ENCODE data around the gene FOXO1. TPM values are rescaled to one million over a fixed set of nuclear protein-coding genes. Genes with fewer than 3 reads are reported as not detected.

Gene FOXO1
- total RNA-seq, 1 donor from 2014 or later: 38.1 TPM

- H3K27me3 Mint-ChIP-seq: no peaks in the 10 kb centered on the region
- H3K9me3 Mint-ChIP-seq: no peaks in the 10 kb centered on the region
- peaks cover 68% of the 10 kb centered on the region for H3K4me1 Mint-ChIP-seq
- intact Hi-C loops (cut with micrococcal nuclease): no loop called here
- H3K4me3 Mint-ChIP-seq: no peak overlapping the region
- DNase-seq: no peak
- H3K36me3 Mint-ChIP-seq (ENCODE audit: low read depth): peaks cover 34% of the 10 kb centered on the region
- no peak overlapping the region for H3K27ac Mint-ChIP-seq
Observed at GRCh38 chr13:40639221-40639681, 27.2 kb downstream of the FOXO1 start.

- H3K4me3 Mint-ChIP-seq: no peak overlapping the region
- H3K27ac Mint-ChIP-seq: no peak overlapping the region
- no peaks in the 10 kb centered on the region for H3K9me3 Mint-ChIP-seq
- DNase-seq: no peak
- H3K36me3 Mint-ChIP-seq (ENCODE audit: low read depth): peaks cover 31% of the 10 kb centered on the region
- intact Hi-C loops (cut with micrococcal nuclease): no loop called here
- H3K27me3 Mint-ChIP-seq: no peaks in the 10 kb centered on the region
- peaks cover 67% of the 10 kb centered on the region for H3K4me1 Mint-ChIP-seq
Observed at GRCh38 chr13:40637643-40638042, 28.8 kb downstream of the FOXO1 start.

- no peak for DNase-seq
- Mint-ChIP-seq H3K9me3 (no peaks in the 10 kb centered on the region), H3K4me3 (no peak overlapping the region), H3K27ac (peak overlapping the region; percentile 53), H3K36me3 (ENCODE audit: low read depth) (peaks cover 33% of the 10 kb centered on the region), H3K4me1 (peaks cover 68% of the 10 kb centered on the region), H3K27me3 (no peaks in the 10 kb centered on the region)
- intact Hi-C loops (cut with micrococcal nuclease): no loop called here
Observed at GRCh38 chr13:40635315-40635995, 31.0 kb downstream of the FOXO1 start.

- H3K27me3 Mint-ChIP-seq: no peaks in the 10 kb centered on the region
- H3K36me3 Mint-ChIP-seq (ENCODE audit: low read depth): peaks cover 33% of the 10 kb centered on the region
- no peak overlapping the region for H3K27ac Mint-ChIP-seq
- peaks cover 63% of the 10 kb centered on the region for H3K4me1 Mint-ChIP-seq
- no peak overlapping the region for H3K4me3 Mint-ChIP-seq
- no peaks in the 10 kb centered on the region for H3K9me3 Mint-ChIP-seq
- no peak for DNase-seq
- intact Hi-C loops (cut with micrococcal nuclease): no loop called here
Observed at GRCh38 chr13:40632915-40633314, 33.5 kb downstream of the FOXO1 start.

- no peaks in the 10 kb centered on the region for H3K9me3 Mint-ChIP-seq
- H3K4me1 Mint-ChIP-seq: peaks cover 62% of the 10 kb centered on the region
- H3K27me3 Mint-ChIP-seq: no peaks in the 10 kb centered on the region
- peak overlapping the region; percentile 58 for H3K4me3 Mint-ChIP-seq
- intact Hi-C loops (cut with micrococcal nuclease): no loop called here
- peak overlapping the region; percentile 56 for H3K27ac Mint-ChIP-seq
- no peak for DNase-seq
- H3K36me3 Mint-ChIP-seq (ENCODE audit: low read depth): peaks cover 34% of the 10 kb centered on the region
Observed at GRCh38 chr13:40631605-40632004, 34.8 kb downstream of the FOXO1 start.

GRCh38 chr13:40629678-40630384 is 36.6 kb downstream of the FOXO1 start:
- no peaks in the 10 kb centered on the region for H3K27me3 Mint-ChIP-seq
- no peak for DNase-seq
- peaks cover 34% of the 10 kb centered on the region for H3K36me3 Mint-ChIP-seq (ENCODE audit: low read depth)
- no peaks in the 10 kb centered on the region for H3K9me3 Mint-ChIP-seq
- peaks cover 56% of the 10 kb centered on the region for H3K4me1 Mint-ChIP-seq
- no peak overlapping the region for H3K4me3 Mint-ChIP-seq
- intact Hi-C loops (cut with micrococcal nuclease): loop anchor here (2.0 kb wide), 2 partner anchors 13 to 17 kb away; no protein-coding TSS in a partner anchor
- H3K27ac Mint-ChIP-seq: peak overlapping the region; percentile 40

- no peak for DNase-seq
- no peak overlapping the region for H3K27ac Mint-ChIP-seq
- H3K4me1 Mint-ChIP-seq: peaks cover 55% of the 10 kb centered on the region
- peaks cover 30% of the 10 kb centered on the region for H3K36me3 Mint-ChIP-seq (ENCODE audit: low read depth)
- intact Hi-C loops (cut with micrococcal nuclease): no loop called here
- H3K27me3 Mint-ChIP-seq: no peaks in the 10 kb centered on the region
- no peak overlapping the region for H3K4me3 Mint-ChIP-seq
- H3K9me3 Mint-ChIP-seq: no peaks in the 10 kb centered on the region
Observed at GRCh38 chr13:40626977-40627376, 39.5 kb downstream of the FOXO1 start.

- H3K27me3 Mint-ChIP-seq: no peaks in the 10 kb centered on the region
- peaks cover 29% of the 10 kb centered on the region for H3K36me3 Mint-ChIP-seq (ENCODE audit: low read depth)
- H3K4me3 Mint-ChIP-seq: no peak overlapping the region
- no peak for DNase-seq
- no peaks in the 10 kb centered on the region for H3K9me3 Mint-ChIP-seq
- H3K27ac Mint-ChIP-seq: no peak overlapping the region
- intact Hi-C loops (cut with micrococcal nuclease): no loop called here
- peaks cover 54% of the 10 kb centered on the region for H3K4me1 Mint-ChIP-seq
Observed at GRCh38 chr13:40626561-40626960, 39.9 kb downstream of the FOXO1 start.

- H3K4me3 Mint-ChIP-seq: no peak overlapping the region
- no peaks in the 10 kb centered on the region for H3K27me3 Mint-ChIP-seq
- intact Hi-C loops (cut with micrococcal nuclease): no loop called here
- DNase-seq: no peak
- H3K36me3 Mint-ChIP-seq (ENCODE audit: low read depth): peaks cover 28% of the 10 kb centered on the region
- H3K27ac Mint-ChIP-seq: no peak overlapping the region
- peaks cover 48% of the 10 kb centered on the region for H3K4me1 Mint-ChIP-seq
- H3K9me3 Mint-ChIP-seq: no peaks in the 10 kb centered on the region
Observed at GRCh38 chr13:40624986-40625385, 41.5 kb downstream of the FOXO1 start.

GRCh38 chr13:40624383-40624782 is 42.1 kb downstream of the FOXO1 start:
- peaks cover 49% of the 10 kb centered on the region for H3K4me1 Mint-ChIP-seq
- intact Hi-C loops (cut with micrococcal nuclease): no loop called here
- H3K9me3 Mint-ChIP-seq: no peaks in the 10 kb centered on the region
- no peaks in the 10 kb centered on the region for H3K27me3 Mint-ChIP-seq
- peaks cover 32% of the 10 kb centered on the region for H3K36me3 Mint-ChIP-seq (ENCODE audit: low read depth)
- H3K4me3 Mint-ChIP-seq: no peak overlapping the region
- DNase-seq: no peak
- H3K27ac Mint-ChIP-seq: no peak overlapping the region

GRCh38 chr13:40622761-40623160 is 43.7 kb downstream of the FOXO1 start:
- no peaks in the 10 kb centered on the region for H3K9me3 Mint-ChIP-seq
- no peak overlapping the region for H3K27ac Mint-ChIP-seq
- H3K36me3 Mint-ChIP-seq (ENCODE audit: low read depth): peaks cover 32% of the 10 kb centered on the region
- no peak overlapping the region for H3K4me3 Mint-ChIP-seq
- H3K4me1 Mint-ChIP-seq: peaks cover 49% of the 10 kb centered on the region
- intact Hi-C loops (cut with micrococcal nuclease): no loop called here
- DNase-seq: no peak
- H3K27me3 Mint-ChIP-seq: no peaks in the 10 kb centered on the region

- H3K4me1 Mint-ChIP-seq: peaks cover 51% of the 10 kb centered on the region
Observed at GRCh38 chr13:40622246-40622645, 44.2 kb downstream of the FOXO1 start.

GRCh38 chr13:40619479-40619814 is 47.0 kb downstream of the FOXO1 start:
- peaks cover 36% of the 10 kb centered on the region for H3K36me3 Mint-ChIP-seq (ENCODE audit: low read depth)
- H3K4me3 Mint-ChIP-seq: no peak overlapping the region
- peak overlapping the region; percentile 78 for H3K27ac Mint-ChIP-seq
- H3K27me3 Mint-ChIP-seq: no peaks in the 10 kb centered on the region
- DNase-seq: no peak
- H3K4me1 Mint-ChIP-seq: peaks cover 66% of the 10 kb centered on the region
- no peaks in the 10 kb centered on the region for H3K9me3 Mint-ChIP-seq
- intact Hi-C loops (cut with micrococcal nuclease): no loop called here

More at GRCh38 chr13:40622246-40622645, 44.2 kb downstream of the FOXO1 start:
- no peak overlapping the region for H3K27ac Mint-ChIP-seq
- H3K4me3 Mint-ChIP-seq: no peak overlapping the region
- intact Hi-C loops (cut with micrococcal nuclease): no loop called here
- H3K27me3 Mint-ChIP-seq: no peaks in the 10 kb centered on the region
- peaks cover 32% of the 10 kb centered on the region for H3K36me3 Mint-ChIP-seq (ENCODE audit: low read depth)
- no peaks in the 10 kb centered on the region for H3K9me3 Mint-ChIP-seq
- no peak for DNase-seq

GRCh38 chr13:40618581-40619478 is 47.6 kb downstream of the FOXO1 start:
- intact Hi-C loops (cut with micrococcal nuclease): no loop called here
- DNase-seq: no peak
- Mint-ChIP-seq H3K4me1 (peaks cover 68% of the 10 kb centered on the region), H3K36me3 (ENCODE audit: low read depth) (peaks cover 33% of the 10 kb centered on the region), H3K9me3 (no peaks in the 10 kb centered on the region), H3K4me3 (no peak overlapping the region), H3K27me3 (no peaks in the 10 kb centered on the region), H3K27ac (peak overlapping the region; percentile 78)

Measured in activated CD4-positive, alpha-beta T cell treated with anti-CD3 and anti-CD28 coated beads, Interleukin-2, amount 10 ng/mL, durations not matched to agents 24 days and 14 days (primary cell).